Left lung (tissue), 10 donors: ENCODE data around the gene CDKN1B. TPM values are rescaled to one million over a fixed set of nuclear protein-coding genes. Genes with fewer than 3 reads are reported as not detected.

Source experiments
- ATAC-seq: fragments of 200-7000 bp; cut with Tn5 transposase; one replicate; pipeline ENCODE4 v1.9.1; 2020; ENCODE audit warnings: moderate library complexity
- DNase-seq, 4 donors: peaks; one replicate each; pipeline ENCODE4 v3.0.0-alpha.2; 2013 to 2020
- H3K27ac ChIP-seq, 2 donors: fragments of 200-600 bp; sonication (generic) in 1 of 2; one replicate each; pipeline versions ENCODE4 v1.5.0 to v1.8.0; 2020 to 2021
- H3K27me3 ChIP-seq, 2 donors: fragments of 200-600 bp; sonication (generic) in 1 of 2; one replicate each; pipeline versions ENCODE4 v1.5.0 to v1.8.0; 2020 to 2021
- H3K36me3 ChIP-seq, 2 donors: fragments of 200-600 bp; sonication (generic) in 1 of 2; one replicate each; pipeline versions ENCODE4 v1.5.0 to v1.8.0; 2020 to 2021
- H3K4me1 ChIP-seq, 2 donors: fragments of 200-600 bp; one replicate each; pipeline ENCODE4 v1.8.0; 2021
- H3K4me3 ChIP-seq, 2 donors: fragments of 200-600 bp; sonication (generic) in 1 of 2; one replicate each; pipeline versions ENCODE4 v1.5.0 to v1.8.0; 2020 to 2021; ENCODE audit warnings: mild to moderate bottlenecking in 1 of 2
- H3K9me3 ChIP-seq, 2 donors: fragments of 200-600 bp; sonication (generic) in 1 of 2; one replicate each; pipeline versions ENCODE4 v1.5.0 to v1.8.0; 2020 to 2021
- CTCF ChIP-seq, 2 donors: fragments of 200-600 bp; sonication (generic) in 1 of 2; IDR thresholded peaks; one replicate each; pipeline versions ENCODE4 v1.5.0 to v1.8.0; 2021; ENCODE audit warnings: antibody characterized with exemption in 2 of 2
- intact Hi-C, 2 donors: fragments of 100-400 bp; cut with DNase I; formaldehyde crosslinking; loops; one replicate each; pipeline versions ENCODE4 v1.11.2 to v1.14.2; 2022
- polyA plus RNA-seq, 6 donors: library from polyadenylated mRNA; unstranded; fragments of 120-200 nt; gene quantifications; one replicate each; pipeline ENCODE4 v1.2.1, GENCODE V29; 2013; ENCODE audit not compliant: insufficient read length in 6 of 6
- total RNA-seq, 2 donors: library from RNA; stranded (reverse); fragmentation: NEBNext Ultra II Directional; extraction: Animal tissue kit (Norgen Biotek cat#: 25700); gene quantifications; one replicate each; pipeline ENCODE4 v1.2.1, GENCODE V29; 2021
- donor health status: DM: no; HTN: yes; CAD: no.
- donor health status: DM: no; HTN: no; CAD: no.

Gene CDKN1B
- total and polyA plus RNA-seq, 8 donors, result 36.8 to 73.6 (median 65.8) TPM

GRCh38 chr12:12726555-12727093, 9.5 kb downstream of the CDKN1B start:
- Histone ChIP-seq H3K27me3 (no peaks in the 10 kb centered on the region), H3K27ac (peak overlapping the region; percentile 99 to 100), H3K36me3 (peaks cover 0 to 6% of the 10 kb centered on the region in 2 donors), H3K4me3 (peak overlapping the region; percentile 71 to 90), H3K9me3 (no peaks in the 10 kb centered on the region), H3K4me1 (peaks cover 0 to 35% of the 10 kb centered on the region in 2 donors)
- intact Hi-C loops, result no loop called here
- no peak for TF ChIP-seq CTCF (IDR thresholded peaks at IDR 0.05)
- ATAC-seq (no peak), DNase-seq (no peak)

GRCh38 chr12:12731178-12731577, 14.0 kb downstream of the CDKN1B start:
- Histone ChIP-seq H3K27ac (no peak overlapping the region), H3K9me3 (no peaks in the 10 kb centered on the region), H3K4me1 (peaks cover 0 to 27% of the 10 kb centered on the region in 2 donors), H3K36me3 (no peaks in the 10 kb centered on the region), H3K4me3 (no peak overlapping the region), H3K27me3 (no peaks in the 10 kb centered on the region)
- no peak for ATAC-seq
- no peak for DNase-seq
- intact Hi-C loops, result no loop called here
- TF ChIP-seq CTCF (IDR thresholded peaks at IDR 0.05), result no peak

GRCh38 chr12:12731785-12732184, 14.6 kb downstream of the CDKN1B start:
- no peak overlapping the region for H3K4me3 ChIP-seq
- H3K27me3 ChIP-seq, result no peaks in the 10 kb centered on the region
- ATAC-seq, result no peak
- intact Hi-C loops, result no loop called here
- H3K4me1 ChIP-seq, result peaks cover 0 to 24% of the 10 kb centered on the region in 2 donors
- no peak for TF ChIP-seq CTCF (IDR thresholded peaks at IDR 0.05)
- DNase-seq, result no peak
- H3K36me3 ChIP-seq, result no peaks in the 10 kb centered on the region
- no peak overlapping the region for H3K27ac ChIP-seq
- no peaks in the 10 kb centered on the region for H3K9me3 ChIP-seq

- intact Hi-C loops, result no loop called here
- Histone ChIP-seq H3K36me3 (no peaks in the 10 kb centered on the region), H3K4me3 (no peak overlapping the region), H3K27ac (no peak overlapping the region), H3K4me1 (peaks cover 0 to 26% of the 10 kb centered on the region in 2 donors), H3K27me3 (no peaks in the 10 kb centered on the region), H3K9me3 (no peaks in the 10 kb centered on the region)
- TF ChIP-seq CTCF (IDR thresholded peaks at IDR 0.05), result no peak
- no peak for DNase-seq
- no peak for ATAC-seq
These were observed 15.9 kb downstream of the CDKN1B start for GRCh38 chr12:12733118-12733517.

- Histone ChIP-seq H3K4me3 (no peak overlapping the region), H3K4me1 (peaks cover 0 to 26% of the 10 kb centered on the region in 2 donors), H3K9me3 (no peaks in the 10 kb centered on the region), H3K27me3 (no peaks in the 10 kb centered on the region), H3K27ac (no peak overlapping the region), H3K36me3 (no peaks in the 10 kb centered on the region)
- intact Hi-C loops, result no loop called here
- no peak for ATAC-seq
- DNase-seq, result no peak
- TF ChIP-seq CTCF (IDR thresholded peaks at IDR 0.05), result no peak
These were observed 16.9 kb downstream of the CDKN1B start for GRCh38 chr12:12734054-12734453.
